Activated CD8-positive, alpha-beta T cell treated with anti-CD3 and anti-CD28 coated beads for 36 hours (primary cell): Measurements from ENCODE around the gene NECAB3. TPM values are rescaled to one million over a fixed set of nuclear protein-coding genes. Genes with fewer than 3 reads are reported as not detected.

Source experiments
- ATAC-seq: fragments of 200-7000 bp; cut with Tn5 transposase; one replicate; pipeline ENCODE4 v1.10.0; 2021; ENCODE audit warnings: mild to moderate bottlenecking, moderate library complexity
- CTCF ChIA-PET: fragments of 350-600 bp; sonication (Branson Sonifier 250); formaldehyde crosslinking; loops from one replicate; lab custom pipeline; 2021; ENCODE audit warnings: antibody characterized with exemption; lab: Charles Lee
- POLR2A ChIA-PET: fragments of 350-600 bp; sonication (Branson Sonifier 250); formaldehyde crosslinking; loops from one replicate; lab custom pipeline; 2021; ENCODE audit warnings: antibody characterized with exemption; lab: Charles Lee
- DNase-seq: peaks from one replicate; pipeline ENCODE4 v3.0.0-alpha.2; 2020
- H3K27ac Mint-ChIP-seq: one replicate; pipeline ENCODE4 v1.8.0; 2021; ENCODE audit warnings: mild to moderate bottlenecking, mixed read lengths
- H3K27me3 Mint-ChIP-seq: one replicate; pipeline ENCODE4 v1.8.0; 2021; ENCODE audit warnings: mixed read lengths
- H3K36me3 Mint-ChIP-seq: one replicate; pipeline ENCODE4 v1.8.0; 2021; ENCODE audit warnings: low read depth, mixed read lengths
- H3K4me1 Mint-ChIP-seq: one replicate; pipeline ENCODE4 v1.8.0; 2021; ENCODE audit warnings: low read depth, mixed read lengths
- H3K4me3 Mint-ChIP-seq: one replicate; pipeline ENCODE4 v1.8.0; 2021; ENCODE audit warnings: mild to moderate bottlenecking, moderate library complexity, mixed read lengths
- H3K9me3 Mint-ChIP-seq: one replicate; pipeline ENCODE4 v1.8.0; 2021; ENCODE audit warnings: mixed read lengths
- intact Hi-C: fragments of 100-400 bp; cut with micrococcal nuclease; formaldehyde crosslinking; loops from one replicate; pipeline ENCODE4 v1.10.0; 2022
- total RNA-seq, 2 experiments: library from RNA; stranded (reverse); gene quantifications; one replicate each; pipeline ENCODE4 v1.2.3, GENCODE V29; 2021
- TF ChIP-seq, protein P1 (sequence below): fragments of 200-600 bp; IDR thresholded peaks from one replicate; pipeline ENCODE4 v1.8.0; 2022; ENCODE audit warnings: antibody characterized with exemption, mild to moderate bottlenecking

NECAB3 gene
- total RNA-seq, 2 experiments from 2014 or later, result 13.7 to 16.0 TPM

- Mint-ChIP-seq H3K27me3 (no peaks in the 10 kb centered on the region), H3K36me3 (peaks cover 10% of the 10 kb centered on the region), H3K4me3 (no peak overlapping the region), H3K9me3 (no peaks in the 10 kb centered on the region), H3K27ac (no peak overlapping the region), H3K4me1 (peaks cover 30% of the 10 kb centered on the region)
- ChIA-PET POLR2A (interaction anchor here (0.7 to 15.4 kb wide), 2 partner anchors 9 to 181 kb away, joined by 4 to 262 read pairs; partner anchors contain the start of genes CBFA2T2 and NECAB3), CTCF (interaction anchor here (1.7 to 2.5 kb wide), 3 partner anchors 10 to 213 kb away, joined by 5 to 7 read pairs (median 6); no protein-coding TSS in a partner anchor)
- ATAC-seq (no peak), DNase-seq (no peak)
- intact Hi-C loops, result no loop called here
- TF ChIP-seq, protein P1, sequence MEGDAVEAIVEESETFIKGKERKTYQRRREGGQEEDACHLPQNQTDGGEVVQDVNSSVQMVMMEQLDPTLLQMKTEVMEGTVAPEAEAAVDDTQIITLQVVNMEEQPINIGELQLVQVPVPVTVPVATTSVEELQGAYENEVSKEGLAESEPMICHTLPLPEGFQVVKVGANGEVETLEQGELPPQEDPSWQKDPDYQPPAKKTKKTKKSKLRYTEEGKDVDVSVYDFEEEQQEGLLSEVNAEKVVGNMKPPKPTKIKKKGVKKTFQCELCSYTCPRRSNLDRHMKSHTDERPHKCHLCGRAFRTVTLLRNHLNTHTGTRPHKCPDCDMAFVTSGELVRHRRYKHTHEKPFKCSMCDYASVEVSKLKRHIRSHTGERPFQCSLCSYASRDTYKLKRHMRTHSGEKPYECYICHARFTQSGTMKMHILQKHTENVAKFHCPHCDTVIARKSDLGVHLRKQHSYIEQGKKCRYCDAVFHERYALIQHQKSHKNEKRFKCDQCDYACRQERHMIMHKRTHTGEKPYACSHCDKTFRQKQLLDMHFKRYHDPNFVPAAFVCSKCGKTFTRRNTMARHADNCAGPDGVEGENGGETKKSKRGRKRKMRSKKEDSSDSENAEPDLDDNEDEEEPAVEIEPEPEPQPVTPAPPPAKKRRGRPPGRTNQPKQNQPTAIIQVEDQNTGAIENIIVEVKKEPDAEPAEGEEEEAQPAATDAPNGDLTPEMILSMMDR, result no peak
Measured at GRCh38 chr20:33670715-33671499, 3.3 kb downstream of the NECAB3 start.

DNA sequence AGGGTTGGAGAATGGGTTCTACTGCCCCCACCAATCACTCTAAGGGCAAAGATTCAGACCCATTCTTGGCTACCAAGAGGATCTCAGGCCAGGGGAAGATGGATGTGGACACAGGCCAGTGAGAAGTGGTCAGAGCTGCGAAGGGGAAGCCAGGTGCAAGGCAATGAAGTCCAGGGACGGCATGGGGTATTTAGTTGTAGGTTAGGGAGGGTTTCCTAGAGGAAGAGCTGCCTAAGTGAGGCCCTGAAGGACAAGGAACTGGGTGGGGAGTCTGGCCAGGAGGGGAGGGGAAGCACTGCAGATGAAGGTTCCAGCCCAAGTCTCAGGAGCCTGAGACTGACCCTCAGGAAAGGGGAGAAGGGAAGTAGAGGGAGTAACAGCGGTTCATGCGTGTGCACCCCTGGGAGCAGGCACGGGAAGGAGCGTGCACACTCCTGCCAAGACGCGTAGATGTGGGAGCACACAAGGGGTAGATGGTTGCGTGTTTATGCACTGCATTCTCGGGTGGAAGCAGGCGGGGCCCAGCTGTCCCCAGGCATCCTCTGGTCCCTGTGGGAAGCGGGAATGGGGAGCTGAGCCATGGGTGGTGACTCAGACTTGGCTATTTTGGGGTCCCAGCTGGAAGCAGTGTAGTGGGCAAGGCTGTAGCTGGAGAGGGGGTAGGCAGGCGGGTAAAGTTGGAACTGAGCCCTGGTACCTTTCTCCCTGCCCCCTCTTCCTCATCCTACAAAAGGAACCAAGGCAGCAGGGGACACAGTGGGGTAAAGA lies 4.2 kb downstream of the NECAB3 start:
- no peaks in the 10 kb centered on the region for H3K27me3 Mint-ChIP-seq
- peaks cover 34% of the 10 kb centered on the region for H3K4me1 Mint-ChIP-seq
- ATAC-seq, result no peak
- ChIA-PET CTCF (interaction anchor here (1.6 to 5.3 kb wide), 5 partner anchors 11 to 269 kb away, joined by 5 to 24 read pairs (median 7); partner anchors contain the start of genes CDK5RAP1 and ZNF341), POLR2A (interaction anchor here (0.7 to 15.4 kb wide), 3 partner anchors 10 to 180 kb away, joined by 4 to 262 read pairs (median 4); partner anchors contain the start of genes CBFA2T2, NECAB3 and ZNF341)
- H3K9me3 Mint-ChIP-seq, result no peaks in the 10 kb centered on the region
- DNase-seq, result no peak
- no peak overlapping the region for H3K4me3 Mint-ChIP-seq
- intact Hi-C loops, result loop anchor here (5.0 kb wide), 2 partner anchors 62 to 213 kb away; partner anchors contain the start of gene ZNF341
- TF ChIP-seq, protein P1, result no peak
- H3K27ac Mint-ChIP-seq, result no peak overlapping the region
- peaks cover 10% of the 10 kb centered on the region for H3K36me3 Mint-ChIP-seq

DNA sequence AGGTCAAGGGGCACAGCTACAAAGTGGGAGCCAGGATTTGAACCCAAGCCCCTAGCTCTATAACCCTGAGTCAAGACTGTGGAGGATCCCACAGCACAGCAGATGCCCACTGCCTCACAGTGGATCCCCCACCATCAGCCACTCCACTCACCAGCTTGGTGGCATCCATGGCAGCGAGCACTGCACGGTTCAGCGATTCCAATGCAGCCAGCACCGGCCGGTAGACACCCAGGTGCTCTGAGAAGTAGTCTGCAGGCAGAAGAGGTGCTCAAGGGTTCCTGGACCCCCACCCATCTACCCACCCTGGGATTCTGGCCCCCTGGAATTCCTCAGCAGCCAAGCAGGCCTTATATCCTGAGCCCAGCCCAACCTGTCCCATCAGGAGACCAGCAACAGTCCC lies 5.0 kb downstream of the NECAB3 start:
- TF ChIP-seq, protein P1, result no peak
- Mint-ChIP-seq H3K27ac (no peak overlapping the region), H3K27me3 (no peaks in the 10 kb centered on the region), H3K4me3 (peak overlapping the region; percentile 83), H3K4me1 (peaks cover 37% of the 10 kb centered on the region), H3K36me3 (peaks cover 10% of the 10 kb centered on the region), H3K9me3 (no peaks in the 10 kb centered on the region)
- CTCF ChIA-PET, result interaction anchor here (1.0 to 5.3 kb wide), 8 partner anchors 11 to 268 kb away, joined by 3 to 71 read pairs (median 23); partner anchors contain the start of genes CDK5RAP1, SNTA1 and ZNF341
- DNase-seq (no peak), ATAC-seq (no peak)
- intact Hi-C loops, result loop anchor here (5.0 kb wide), 2 partner anchors 63 to 212 kb away; partner anchors contain the start of gene ZNF341
- POLR2A ChIA-PET, result interaction anchor here (1.5 to 15.4 kb wide), 2 partner anchors 11 to 63 kb away, joined by 4 to 262 read pairs; partner anchors contain the start of genes NECAB3 and ZNF341

- POLR2A ChIA-PET, result interaction anchor here (0.7 to 15.4 kb wide), 9 partner anchors 11 to 252 kb away, joined by 3 to 262 read pairs (median 3); partner anchors contain the start of genes NECAB3 and ZNF341
- Mint-ChIP-seq H3K27me3 (no peaks in the 10 kb centered on the region), H3K36me3 (peaks cover 10% of the 10 kb centered on the region), H3K4me1 (peaks cover 35% of the 10 kb centered on the region), H3K4me3 (peak overlapping the region; percentile 83), H3K9me3 (no peaks in the 10 kb centered on the region), H3K27ac (peak overlapping the region; percentile 84)
- no peak for ATAC-seq
- DNase-seq, result no peak
- TF ChIP-seq, protein P1, result no peak
- CTCF ChIA-PET, result interaction anchor here (0.6 to 5.3 kb wide), 28 partner anchors 10 to 267 kb away, joined by 3 to 71 read pairs (median 6); partner anchors contain the start of genes CBFA2T2, CDK5RAP1, PXMP4 and SNTA1
- intact Hi-C loops, result loop anchor here (5.0 kb wide), 2 partner anchors 64 to 211 kb away; partner anchors contain the start of gene ZNF341
Measured at GRCh38 chr20:33668466-33669155, 5.6 kb downstream of the NECAB3 start.
